CD14-positive monocyte (primary cell): ENCODE data around the gene BACH2. TPM values are rescaled to one million over a fixed set of nuclear protein-coding genes. Genes with fewer than 3 reads are reported as not detected.

ENCODE experiments used
- DNase-seq, 3 donors: peaks; one replicate each; pipeline ENCODE4 v3.0.0-alpha.2; 2011 to 2022
- H2AFZ ChIP-seq: 2 replicates; pipeline ENCODE4 v1.6.0; 2012; ENCODE audit warnings: mild to moderate bottlenecking, low read depth, low read length, inconsistent platforms; ENCODE audit not compliant: insufficient read depth, poor library complexity, severe bottlenecking
- H3K27ac ChIP-seq, 2 donors: 1 replicate in 1 of 2; 2 replicates in 1 of 2; pipeline ENCODE4 v1.5.1; 2012 to 2013; ENCODE audit warnings: low read length in 2 of 2, control low read depth in 1 of 2, inconsistent platforms in 1 of 2, low read depth in 1 of 2, mild to moderate bottlenecking in 1 of 2
- H3K27me3 ChIP-seq, 2 donors: one replicate each; pipeline versions ENCODE4 v1.6.0 to v1.6.1; 2011 to 2013; ENCODE audit warnings: low read length in 2 of 2; ENCODE audit not compliant: control insufficient read depth in 2 of 2, insufficient read depth in 2 of 2
- H3K36me3 ChIP-seq, 2 donors: replicated peaks in 1 of 2; 1 replicate in 1 of 2; 2 replicates in 1 of 2; pipeline versions ENCODE4 v1.5.1 to v1.6.1; 2012 to 2013; ENCODE audit warnings: low read length in 2 of 2, control low read depth in 1 of 2, inconsistent platforms in 1 of 2, mild to moderate bottlenecking in 1 of 2; ENCODE audit not compliant: insufficient read depth in 2 of 2, control insufficient read depth in 1 of 2
- H3K4me1 ChIP-seq, 2 donors: 1 replicate in 1 of 2; 2 replicates in 1 of 2; pipeline versions ENCODE4 v1.5.1 to v1.6.1; 2012 to 2013; ENCODE audit warnings: low read length in 2 of 2, control low read depth in 1 of 2, inconsistent platforms in 1 of 2, mild to moderate bottlenecking in 1 of 2, moderate library complexity in 1 of 2; ENCODE audit not compliant: insufficient read depth in 2 of 2, control insufficient read depth in 1 of 2
- H3K4me2 ChIP-seq: replicated peaks from 2 replicates; pipeline ENCODE3; 2012; ENCODE audit warnings: low read length, moderate library complexity, mild to moderate bottlenecking; ENCODE audit not compliant: poor library complexity, severe bottlenecking; ENCODE audit errors: extremely low read depth
- H3K4me3 ChIP-seq, 3 experiments: fragments of 200-600 bp in 1 of 3; sonication (generic) in 1 of 3; replicated peaks in 1 of 3; 1 replicate in 2 of 3; 2 replicates in 1 of 3; pipeline ENCODE4 v1.5.1; 2011 to 2013; ENCODE audit warnings: low read length in 3 of 3, mild to moderate bottlenecking in 3 of 3, control low read depth in 2 of 3, low read depth in 2 of 3, inconsistent platforms in 1 of 3, moderate library complexity in 1 of 3
- H3K79me2 ChIP-seq: 2 replicates; pipeline ENCODE4 v1.6.0; 2012; ENCODE audit warnings: mild to moderate bottlenecking, control low read depth, inconsistent platforms, low read length, moderate library complexity; ENCODE audit not compliant: insufficient read depth
- H3K9ac ChIP-seq: 2 replicates; pipeline ENCODE4 v1.6.0; 2017; ENCODE audit warnings: low read length, mild to moderate bottlenecking; ENCODE audit not compliant: insufficient read depth, poor library complexity, severe bottlenecking
- H3K9me3 ChIP-seq, 2 donors: replicated peaks in 1 of 2; 1 replicate in 1 of 2; 2 replicates in 1 of 2; pipeline versions ENCODE4 v1.5.1 to v1.6.1; 2012 to 2013; ENCODE audit warnings: low read length in 2 of 2, control low read depth in 1 of 2; ENCODE audit not compliant: control insufficient read depth in 1 of 2, insufficient read depth in 1 of 2
- H4K20me1 ChIP-seq: 2 replicates; pipeline ENCODE4 v1.6.0; 2012; ENCODE audit warnings: mild to moderate bottlenecking, low read length, control low read depth, moderate library complexity; ENCODE audit not compliant: insufficient read depth
- H3K27ac Mint-ChIP-seq, 7 donors: one replicate each; pipeline ENCODE4 v1.8.0; 2020; ENCODE audit warnings: mild to moderate bottlenecking in 7 of 7, mixed read lengths in 7 of 7, moderate library complexity in 6 of 7, inconsistent platforms in 2 of 7
- H3K27me3 Mint-ChIP-seq, 3 donors: one replicate each; pipeline ENCODE4 v1.8.0; 2021 to 2022; ENCODE audit warnings: low read depth in 3 of 3, mild to moderate bottlenecking in 3 of 3, mixed read lengths in 3 of 3, moderate library complexity in 3 of 3, inconsistent platforms in 1 of 3
- H3K36me3 Mint-ChIP-seq, 2 donors: one replicate each; pipeline ENCODE4 v1.8.0; 2020; ENCODE audit warnings: mixed read lengths in 2 of 2, inconsistent platforms in 1 of 2, mild to moderate bottlenecking in 1 of 2
- H3K4me1 Mint-ChIP-seq: one replicate; pipeline ENCODE4 v1.8.0; 2020; ENCODE audit warnings: mild to moderate bottlenecking, mixed read lengths
- H3K4me3 Mint-ChIP-seq, 2 donors: one replicate each; pipeline ENCODE4 v1.8.0; 2020; ENCODE audit warnings: mild to moderate bottlenecking in 2 of 2, mixed read lengths in 2 of 2, moderate library complexity in 1 of 2
- H3K9me3 Mint-ChIP-seq, 7 donors: one replicate each; pipeline ENCODE4 v1.8.0; 2020 to 2022; ENCODE audit warnings: mixed read lengths in 7 of 7, mild to moderate bottlenecking in 6 of 7, moderate library complexity in 6 of 7, inconsistent platforms in 2 of 7
- CTCF ChIP-seq: fragments of 200-600 bp; IDR thresholded peaks from one replicate; pipeline ENCODE4 v1.8.0; 2022; ENCODE audit warnings: antibody characterized with exemption, mild to moderate bottlenecking
- WGBS: methylation state at CpG from one replicate; pipeline ENCODE4 v1.1.5; 2013; ENCODE audit warnings: missing lambda C conversion rate; ENCODE audit not compliant: insufficient coverage; 5-methylcytosine and 5-hydroxymethylcytosine counted together
- intact Hi-C, 2 donors: fragments of 100-400 bp; cut with micrococcal nuclease; formaldehyde crosslinking; loops; one replicate each; pipeline versions ENCODE4 v1.15.0 to v1.15.1; 2023
- polyA plus RNA-seq, 3 donors: library from polyadenylated mRNA; depleted of rRNA in 1 of 3; unstranded in 2 of 3; stranded (reverse) in 1 of 3; fragments of 300-500 nt in 2 of 3; fragments of >200 nt in 1 of 3; fragmentation: Illumina TruSeq in 2 of 3; gene quantifications; 1 replicate in 2 of 3; 2 replicates in 1 of 3; pipeline ENCODE4 v1.2.3, GENCODE V29; 2012 to 2021

The BACH2 gene
- polyA plus RNA-seq, 3 donors: 0.04 to 0.09 (median 0.05) TPM

GRCh38 chr6:90039911-90040310 is 256.7 kb downstream of the BACH2 start:
- H3K36me3 Mint-ChIP-seq: peaks cover 0 to 2% of the 10 kb centered on the region in 2 donors
- H3K9me3 Mint-ChIP-seq: peaks cover 0 to 3% (median 0%) of the 10 kb centered on the region in 7 donors
- H2AFZ ChIP-seq: no peak overlapping the region
- WGBS: no CpG with 5 or more reads among the region's 2 CpGs
- no peaks in the 10 kb centered on the region for H3K27me3 ChIP-seq
- no peaks in the 10 kb centered on the region for H3K9me3 ChIP-seq
- no peaks in the 10 kb centered on the region for H3K79me2 ChIP-seq
- no peaks in the 10 kb centered on the region for H3K36me3 ChIP-seq
- intact Hi-C loops: no loop called here
- no peaks in the 10 kb centered on the region for H4K20me1 ChIP-seq
- no peak for TF ChIP-seq CTCF
- H3K4me3 ChIP-seq: no peak overlapping the region
- H3K4me1 ChIP-seq: no peaks in the 10 kb centered on the region
- H3K27ac ChIP-seq: no peak overlapping the region
- peaks cover 0 to 2% (median 0%) of the 10 kb centered on the region in 3 donors for H3K27me3 Mint-ChIP-seq
- no peak overlapping the region for H3K4me3 Mint-ChIP-seq
- no peak overlapping the region for H3K4me2 ChIP-seq
- no peak overlapping the region for H3K9ac ChIP-seq
- DNase-seq: no peak
- H3K4me1 Mint-ChIP-seq: peaks cover 4% of the 10 kb centered on the region
- no peak overlapping the region for H3K27ac Mint-ChIP-seq

- Histone ChIP-seq H3K79me2 (no peaks in the 10 kb centered on the region), H3K4me3 (no peak overlapping the region), H3K27me3 (no peaks in the 10 kb centered on the region), H3K4me1 (no peaks in the 10 kb centered on the region), H3K4me2 (no peak overlapping the region), H3K27ac (no peak overlapping the region), H4K20me1 (no peaks in the 10 kb centered on the region), H3K36me3 (no peaks in the 10 kb centered on the region), H3K9ac (no peak overlapping the region), H2AFZ (no peak overlapping the region), H3K9me3 (no peaks in the 10 kb centered on the region)
- no peak overlapping the region for H3K4me3 Mint-ChIP-seq
- H3K27me3 Mint-ChIP-seq: peaks cover 0 to 2% (median 0%) of the 10 kb centered on the region in 3 donors
- H3K36me3 Mint-ChIP-seq: peaks cover 0 to 2% of the 10 kb centered on the region in 2 donors
- peaks cover 4% of the 10 kb centered on the region for H3K4me1 Mint-ChIP-seq
- H3K9me3 Mint-ChIP-seq: peaks cover 0 to 3% (median 0%) of the 10 kb centered on the region in 7 donors
- no peak for DNase-seq
- no peak overlapping the region for H3K27ac Mint-ChIP-seq
- intact Hi-C loops: no loop called here
- 100% methylated on average over 7 of the region's 18 CpGs for WGBS
- no peak for TF ChIP-seq CTCF
Measured at GRCh38 chr6:90038961-90039653, 257.5 kb downstream of the BACH2 start.
